OCI-LY3 (cell line): ENCODE measurements around the gene ITIH5.

ENCODE experiments used
- CTCF ChIP-seq: fragments of 200-600, 300-600 bp; sonication (generic); IDR thresholded peaks from 2 replicates; pipeline ENCODE4 v1.5.1; 2014; ENCODE audit warnings: antibody characterized with exemption, low read length, low read depth
- EZH2phosphoT487 ChIP-seq: fragments of 200-600 bp; shearing (Covaris generic); IDR thresholded peaks from 2 replicates; pipeline ENCODE4 v1.6.1; 2018; ENCODE audit warnings: antibody characterized with exemption, mixed run types, low read depth

- TF ChIP-seq CTCF (no peak), EZH2phosphoT487 (no peak)
These were observed 74.1 kb downstream of the ITIH5 start for GRCh38 chr10:7592627-7593026.
